PC-3 (cell line): Measurements from ENCODE around the gene CHCHD2. TPM values are rescaled to one million over a fixed set of nuclear protein-coding genes. Genes with fewer than 3 reads are reported as not detected.
"Not testable (repeated sequence)": the region's sequence is repeated elsewhere in the genome, so short reads cannot be mapped to it uniquely, and the experiment has no call there.

Source experiments
- ATAC-seq: fragments of 200-7000 bp; cut with Tn5 transposase; 2 replicates; pipeline ENCODE4 v1.9.1; 2020; ENCODE audit warnings: mild to moderate bottlenecking, moderate library complexity
- BruUV-seq: library from RNA; stranded (reverse); fragments of 400-500 nt; replicated peaks from 2 replicates; lab custom pipeline; 2021; lab: Mats Ljungman, UMichigan
- CTCF ChIA-PET: fragments of 300-600 bp; sonication (Branson Sonifier 250); formaldehyde crosslinking; loops from one replicate; lab custom pipeline; 2022; ENCODE audit warnings: antibody characterized with exemption; lab: Charles Lee
- POLR2A ChIA-PET: fragments of 300-600 bp; sonication (Branson Sonifier 250); formaldehyde crosslinking; loops from one replicate; lab custom pipeline; 2022; ENCODE audit warnings: antibody characterized with exemption; ENCODE audit not compliant: unreplicated experiment; lab: Charles Lee
- DNase-seq: peaks from one replicate; pipeline ENCODE4 v3.0.0-alpha.2; 2015
- H2AFZ ChIP-seq: fragments of 300-600 bp; sonication (generic); 2 replicates; pipeline ENCODE4 v1.6.0; 2016; ENCODE audit warnings: antibody characterized with exemption, low read length
- H3F3A ChIP-seq: fragments of 300-600 bp; sonication (generic); one replicate; pipeline ENCODE4 v1.6.0; 2017; ENCODE audit warnings: antibody characterized with exemption, low read length, control low read depth, mild to moderate bottlenecking; ENCODE audit not compliant: unreplicated experiment
- H3K27ac ChIP-seq: fragments of 300-600 bp; sonication (generic); 2 replicates; pipeline ENCODE4 v1.5.1; 2016; ENCODE audit warnings: mild to moderate bottlenecking, low read length
- H3K27me3 ChIP-seq: fragments of 300-600 bp; sonication (generic); 2 replicates; pipeline ENCODE4 v1.6.1; 2016; ENCODE audit warnings: low read length, mixed read lengths
- H3K36me3 ChIP-seq: fragments of 300-600 bp; sonication (generic); 2 replicates; pipeline ENCODE4 v1.6.1; 2016; ENCODE audit warnings: low read depth, mixed run types, low read length, mixed read lengths
- H3K4me1 ChIP-seq: fragments of 300-600 bp; sonication (generic); 2 replicates; pipeline ENCODE4 v1.5.1; 2016; ENCODE audit warnings: low read length; ENCODE audit not compliant: insufficient read depth
- H3K4me2 ChIP-seq: fragments of 300-600 bp; sonication (generic); 2 replicates; pipeline ENCODE4 v1.6.0; 2016; ENCODE audit warnings: low read length
- H3K4me3 ChIP-seq: fragments of 300-600 bp; sonication (generic); 2 replicates; pipeline ENCODE4 v1.5.1; 2016; ENCODE audit warnings: mild to moderate bottlenecking, low read length, mixed read lengths
- H3K79me2 ChIP-seq: fragments of 300-600 bp; sonication (generic); 2 replicates; pipeline ENCODE4 v1.6.1; 2017; ENCODE audit warnings: low read length, mixed read lengths
- H3K9ac ChIP-seq: fragments of 300-600 bp; sonication (generic); 2 replicates; pipeline ENCODE4 v1.6.0; 2016; ENCODE audit warnings: mild to moderate bottlenecking, low read length
- H3K9me2 ChIP-seq: fragments of 300-600 bp; sonication (generic); replicated peaks from 2 replicates; pipeline ENCODE4 v1.6.1; 2016; ENCODE audit warnings: mixed run types, low read length, mixed read lengths
- H3K9me3 ChIP-seq: fragments of 300-600 bp; sonication (generic); 2 replicates; pipeline ENCODE4 v1.6.1; 2016; ENCODE audit warnings: low read length, mixed read lengths
- H4K20me1 ChIP-seq: fragments of 300-600 bp; sonication (generic); 2 replicates; pipeline ENCODE4 v1.6.1; 2016; ENCODE audit warnings: low read length, mixed read lengths
- EZH2 ChIP-seq: fragments of 300-600 bp; sonication (generic); IDR thresholded peaks from one replicate; pipeline ENCODE4 v1.6.1; 2017; ENCODE audit warnings: antibody characterized with exemption, mild to moderate bottlenecking, low read length; ENCODE audit not compliant: unreplicated experiment
- EZH2phosphoT487 ChIP-seq: fragments of 300-600 bp; sonication (generic); IDR thresholded peaks from 2 replicates; pipeline ENCODE4 v1.6.1; 2018; ENCODE audit warnings: mild to moderate bottlenecking, antibody characterized with exemption, low read length, borderline replicate concordance
- intact Hi-C: fragments of 100-400 bp; cut with micrococcal nuclease; formaldehyde crosslinking; loops from 2 replicates; pipeline ENCODE4 v1.9.0; 2023
- total RNA-seq: library from RNA; depleted of rRNA; stranded (reverse); fragments of >200 nt; gene quantifications from 2 replicates; pipeline ENCODE4 v1.2.3, GENCODE V29; 2014
- TF ChIP-seq, protein P1 (sequence below): fragments of 300-600 bp; sonication (generic); conservative IDR thresholded peaks from 2 replicates; pipeline ENCODE4 v1.5.1; 2017; ENCODE audit warnings: antibody characterized with exemption, low read depth, mild to moderate bottlenecking, low read length

Gene CHCHD2
- total RNA-seq, 1 experiment from 2014 or later = 578 TPM

DNA sequence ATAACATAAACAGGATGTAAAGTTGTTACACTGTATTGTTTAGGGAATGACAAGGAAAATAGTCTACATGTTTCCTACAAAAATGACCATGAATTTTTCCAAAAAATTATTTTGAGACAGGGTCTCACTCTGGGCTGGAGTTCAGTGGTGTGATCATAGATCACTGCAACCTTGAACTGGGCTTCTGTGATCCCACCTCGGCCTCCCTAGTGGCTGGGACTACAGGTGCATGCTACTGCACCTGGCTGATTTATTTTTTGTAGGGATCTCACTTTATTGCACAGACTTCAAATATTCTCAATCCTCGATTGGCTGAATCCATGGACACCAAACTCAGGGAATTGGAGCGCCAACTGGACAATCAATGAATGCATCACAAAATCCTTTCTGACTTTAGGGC is 6.6 kb downstream of the CHCHD2 start:
- Histone ChIP-seq H3K4me2 (no peak overlapping the region), H4K20me1 (0 out of 2 replicates have a peak, but pooled peaks cover 14% of the 10 kb centered on the region), H3K36me3 (peaks cover 46% of the 10 kb centered on the region), H3K27ac (no peak overlapping the region), H3K79me2 (peaks cover 18% of the 10 kb centered on the region), H3K4me3 (no peak overlapping the region), H3K4me1 (no peaks in the 10 kb centered on the region), H3K9me2 (no peaks in the 10 kb centered on the region), H3K9me3 (no peaks in the 10 kb centered on the region), H2AFZ (no peak overlapping the region), H3F3A (no peaks in the 10 kb centered on the region), H3K9ac (no peak overlapping the region), H3K27me3 (no peaks in the 10 kb centered on the region)
- ChIA-PET POLR2A (no interaction called here), CTCF (no interaction called here)
- TF ChIP-seq EZH2 (no peak), EZH2phosphoT487 (no peak)
- TF ChIP-seq, protein P1, sequence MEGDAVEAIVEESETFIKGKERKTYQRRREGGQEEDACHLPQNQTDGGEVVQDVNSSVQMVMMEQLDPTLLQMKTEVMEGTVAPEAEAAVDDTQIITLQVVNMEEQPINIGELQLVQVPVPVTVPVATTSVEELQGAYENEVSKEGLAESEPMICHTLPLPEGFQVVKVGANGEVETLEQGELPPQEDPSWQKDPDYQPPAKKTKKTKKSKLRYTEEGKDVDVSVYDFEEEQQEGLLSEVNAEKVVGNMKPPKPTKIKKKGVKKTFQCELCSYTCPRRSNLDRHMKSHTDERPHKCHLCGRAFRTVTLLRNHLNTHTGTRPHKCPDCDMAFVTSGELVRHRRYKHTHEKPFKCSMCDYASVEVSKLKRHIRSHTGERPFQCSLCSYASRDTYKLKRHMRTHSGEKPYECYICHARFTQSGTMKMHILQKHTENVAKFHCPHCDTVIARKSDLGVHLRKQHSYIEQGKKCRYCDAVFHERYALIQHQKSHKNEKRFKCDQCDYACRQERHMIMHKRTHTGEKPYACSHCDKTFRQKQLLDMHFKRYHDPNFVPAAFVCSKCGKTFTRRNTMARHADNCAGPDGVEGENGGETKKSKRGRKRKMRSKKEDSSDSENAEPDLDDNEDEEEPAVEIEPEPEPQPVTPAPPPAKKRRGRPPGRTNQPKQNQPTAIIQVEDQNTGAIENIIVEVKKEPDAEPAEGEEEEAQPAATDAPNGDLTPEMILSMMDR = no peak
- BruUV-seq = no TSS peak
- intact Hi-C loops = no loop called here
- no peak for DNase-seq
- no peak; the same call in 1 of the 2 replicates for ATAC-seq

DNA sequence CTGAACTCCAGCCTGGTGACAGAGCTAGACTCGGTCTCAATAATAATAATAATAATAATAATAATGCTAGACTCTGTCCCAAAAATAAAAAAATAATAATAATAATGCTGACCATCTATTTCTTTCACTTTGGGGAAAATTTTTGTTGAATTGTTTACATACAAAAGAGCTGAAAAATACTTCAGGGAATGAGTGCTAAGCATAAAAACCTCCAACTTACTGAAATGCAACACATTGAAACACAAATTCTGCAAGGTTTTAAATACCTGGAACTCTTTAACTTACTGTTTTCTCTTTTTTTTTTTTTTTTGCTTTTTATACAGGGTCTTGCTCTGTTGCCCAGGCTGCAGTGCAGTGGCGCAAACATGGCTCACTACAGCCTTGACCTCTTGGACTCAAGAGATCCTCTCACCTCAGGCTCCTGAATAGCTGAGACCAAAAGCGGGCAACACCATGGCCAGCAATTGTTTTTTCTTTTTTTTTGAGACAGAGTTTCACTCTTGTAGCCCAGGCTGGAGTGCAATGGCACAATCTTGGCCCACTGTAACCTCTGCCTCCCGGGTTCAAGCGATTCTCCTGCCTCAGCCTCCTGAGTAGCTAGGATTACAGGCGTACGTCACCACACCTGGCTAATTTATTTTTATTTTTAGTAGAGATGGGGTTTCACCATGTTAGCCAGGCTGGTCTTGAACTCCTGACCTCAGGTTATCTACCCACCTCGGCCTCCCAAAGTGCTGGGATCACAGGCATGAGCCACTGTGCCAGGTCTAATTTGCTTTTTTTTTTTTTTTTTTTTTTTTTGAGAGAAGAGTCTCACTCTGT is 7.9 kb downstream of the CHCHD2 start:
- H3K4me2 ChIP-seq, intact Hi-C loops, H3K9ac ChIP-seq, H3K4me3 ChIP-seq, POLR2A ChIA-PET, H3K27ac ChIP-seq, H3K4me1 ChIP-seq, H3K9me3 ChIP-seq, ATAC-seq, DNase-seq, H3K79me2 ChIP-seq, H4K20me1 ChIP-seq, H2AFZ ChIP-seq, H3K27me3 ChIP-seq, H3K9me2 ChIP-seq, BruUV-seq, H3F3A ChIP-seq: not testable (repeated sequence)
- CTCF ChIA-PET = interaction anchor here (0.7 kb wide), 1 partner anchor 129 kb away, joined by 3 read pairs; no protein-coding TSS in a partner anchor
- peaks cover 37% of the 10 kb centered on the region for H3K36me3 ChIP-seq

DNA sequence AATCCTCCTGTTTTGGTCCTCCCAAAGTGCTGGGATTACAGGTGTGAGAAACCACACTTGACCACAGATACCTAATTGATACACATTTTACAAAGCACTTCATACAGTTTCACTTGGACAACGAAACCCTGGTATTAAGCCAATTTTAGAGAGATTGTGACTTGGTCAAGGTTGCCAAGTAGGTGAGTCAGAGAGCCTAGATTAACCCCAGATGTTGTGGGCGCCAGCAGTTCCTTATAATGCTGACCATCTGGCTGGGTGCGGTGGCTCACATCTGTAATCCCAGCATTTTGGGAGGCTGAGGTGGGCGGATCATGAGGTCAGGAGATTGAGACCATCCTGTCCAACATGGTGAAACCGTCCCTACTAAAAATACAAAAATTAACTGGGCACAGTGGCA is 8.6 kb downstream of the CHCHD2 start:
- ChIA-PET CTCF (no interaction called here), POLR2A (no interaction called here)
- Histone ChIP-seq H3K36me3 (peaks cover 30% of the 10 kb centered on the region), H3K9ac (no peak overlapping the region), H3K27me3 (no peaks in the 10 kb centered on the region), H3F3A (no peaks in the 10 kb centered on the region), H3K27ac (no peak overlapping the region), H3K79me2 (peaks cover 2% of the 10 kb centered on the region; the same call in 1 of the 2 replicates), H3K9me3 (no peaks in the 10 kb centered on the region), H4K20me1 (0 out of 2 replicates have a peak, but pooled peaks cover under 1% of the 10 kb centered on the region), H3K9me2 (no peaks in the 10 kb centered on the region), H2AFZ (no peak overlapping the region), H3K4me3 (no peak overlapping the region), H3K4me2 (no peak overlapping the region), H3K4me1 (no peaks in the 10 kb centered on the region; the same call in 1 of the 2 replicates)
- TF ChIP-seq EZH2phosphoT487 (no peak), EZH2 (no peak)
- TF ChIP-seq, protein P1 = no peak
- intact Hi-C loops = no loop called here
- DNase-seq (peak; percentile 24), ATAC-seq (peak; percentile 25)
- BruUV-seq = no TSS peak
